ENCODE results near the gene FAM53B.

DNA sequence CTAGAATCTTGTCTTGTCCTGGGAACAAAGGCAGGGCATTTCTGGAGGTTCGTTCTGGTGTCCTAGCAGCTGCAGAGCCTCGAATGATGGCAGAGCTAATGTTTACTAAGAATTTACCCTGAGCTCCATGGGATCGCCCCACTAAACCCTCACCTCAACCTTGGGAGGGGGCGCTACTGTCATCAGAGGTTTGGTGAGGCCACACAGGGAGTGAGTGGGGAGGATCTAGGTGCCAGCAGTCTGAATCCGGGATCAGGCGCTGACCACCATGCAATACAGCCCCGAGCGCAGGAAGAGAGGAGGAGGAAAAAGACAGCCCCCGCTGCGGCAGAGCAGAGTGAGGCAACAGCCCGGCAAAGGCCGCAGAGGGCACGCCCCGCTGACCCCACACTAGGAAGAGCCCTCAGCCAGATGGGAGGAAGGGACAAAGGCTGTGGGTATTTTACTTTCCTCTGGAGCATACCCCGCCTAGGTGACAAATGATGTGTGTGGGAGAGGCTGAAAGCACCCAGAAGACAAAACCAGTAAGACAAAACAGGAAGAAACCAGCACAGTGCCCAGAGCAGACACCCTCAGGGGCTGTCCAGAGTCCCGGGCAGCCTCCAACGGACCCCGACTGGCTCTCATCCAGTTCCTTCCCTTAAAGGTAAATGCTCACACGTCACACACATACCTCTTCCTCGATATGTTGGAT lies 103.5 kb downstream of the FAM53B start:
- no peak for TF ChIP-seq POLR2A (IDR thresholded peaks at IDR 0.05)
- TF ChIP-seq, protein P1, sequence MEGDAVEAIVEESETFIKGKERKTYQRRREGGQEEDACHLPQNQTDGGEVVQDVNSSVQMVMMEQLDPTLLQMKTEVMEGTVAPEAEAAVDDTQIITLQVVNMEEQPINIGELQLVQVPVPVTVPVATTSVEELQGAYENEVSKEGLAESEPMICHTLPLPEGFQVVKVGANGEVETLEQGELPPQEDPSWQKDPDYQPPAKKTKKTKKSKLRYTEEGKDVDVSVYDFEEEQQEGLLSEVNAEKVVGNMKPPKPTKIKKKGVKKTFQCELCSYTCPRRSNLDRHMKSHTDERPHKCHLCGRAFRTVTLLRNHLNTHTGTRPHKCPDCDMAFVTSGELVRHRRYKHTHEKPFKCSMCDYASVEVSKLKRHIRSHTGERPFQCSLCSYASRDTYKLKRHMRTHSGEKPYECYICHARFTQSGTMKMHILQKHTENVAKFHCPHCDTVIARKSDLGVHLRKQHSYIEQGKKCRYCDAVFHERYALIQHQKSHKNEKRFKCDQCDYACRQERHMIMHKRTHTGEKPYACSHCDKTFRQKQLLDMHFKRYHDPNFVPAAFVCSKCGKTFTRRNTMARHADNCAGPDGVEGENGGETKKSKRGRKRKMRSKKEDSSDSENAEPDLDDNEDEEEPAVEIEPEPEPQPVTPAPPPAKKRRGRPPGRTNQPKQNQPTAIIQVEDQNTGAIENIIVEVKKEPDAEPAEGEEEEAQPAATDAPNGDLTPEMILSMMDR (IDR thresholded peaks at IDR 0.05 in 4 of 5, conservative IDR thresholded peaks at IDR 0.05 in 1 of 5) = no peak

Data from gastrocnemius medialis (tissue), 4 donors.